A549 (cell line): ENCODE results near the gene KRTCAP2. TPM values are rescaled to one million over a fixed set of nuclear protein-coding genes. Genes with fewer than 3 reads are reported as not detected.
A peak's percentile ranks its signal among the peaks of the same experiment; 100 is the strongest.

Experiments
- ATAC-seq, 2 experiments: fragments of 200-7000 bp in 1 of 2; fragments of >200 bp in 1 of 2; cut with Nextera tagmentation in 1 of 2; cut with Tn5 transposase in 1 of 2; 3 replicates each; pipeline versions ENCODE4 v1.8.0 to v1.9.1; 2018 to 2020; ENCODE audit warnings: mild to moderate bottlenecking in 1 of 2, moderate library complexity in 1 of 2
- CTCF ChIA-PET: fragments of 300-600 bp; sonication (Branson Sonifier 250); formaldehyde crosslinking; extraction: SDS; loops from one replicate; lab custom pipeline; 2021; ENCODE audit warnings: antibody characterized with exemption, inconsistent platforms; lab: Yijun Ruan, JAX
- POLR2A ChIA-PET: fragments of 350-600 bp; formaldehyde crosslinking; extraction: SDS; loops from one replicate; lab custom pipeline; 2021; ENCODE audit warnings: antibody characterized with exemption, inconsistent platforms; lab: Yijun Ruan, JAX
- DNase-seq, 2 experiments: peaks; one replicate each; pipeline versions ENCODE4 v3.0.0 to v3.0.0-alpha.2; 2011 to 2016; ENCODE audit warnings: low read depth in 1 of 2, low spot score in 1 of 2
- FAIRE-seq: peaks from 2 replicates; lab custom pipeline; 2011; peaks lifted over from hg19 to GRCh38; lab: Jason Lieb, UNC
- H3K27ac ChIP-seq, 2 experiments: fragments of >200 bp; sonication (Bioruptor Twin); formaldehyde crosslinking; 3 replicates each; pipeline ENCODE4 v1.5.1; 2016 to 2017
- H3K4me1 ChIP-seq: fragments of >200 bp; sonication (Bioruptor Twin); formaldehyde crosslinking; 3 replicates; pipeline ENCODE4 v1.6.1; 2016
- H3K4me2 ChIP-seq: fragments of >200 bp; sonication (Bioruptor Twin); formaldehyde crosslinking; 3 replicates; pipeline ENCODE4 v1.6.1; 2016
- H3K4me3 ChIP-seq: fragments of >200 bp; sonication (Bioruptor Twin); formaldehyde crosslinking; 3 replicates; pipeline ENCODE4 v1.5.1; 2016
- H3K9me3 ChIP-seq: fragments of >200 bp; sonication (Bioruptor Twin); formaldehyde crosslinking; 3 replicates; pipeline ENCODE4 v1.6.1; 2016
- BHLHE40 ChIP-seq: IDR thresholded peaks from 2 replicates; pipeline ENCODE4 v1.6.1; 2012; ENCODE audit warnings: low read depth, low read length, inconsistent platforms
- CHD2 ChIP-seq: fragments of 150-350 bp; IDR thresholded peaks from 2 replicates; pipeline ENCODE4 v1.6.1; 2014; ENCODE audit warnings: low read length; ENCODE audit not compliant: partially characterized antibody
- HDAC2 ChIP-seq: fragments of 200-600 bp; sonication (generic); IDR thresholded peaks from 2 replicates; pipeline ENCODE4 v1.6.1; 2016
- HOXB13 ChIP-seq: fragments of 250-450 bp; sonication (Bioruptor Pico); IDR thresholded peaks from 2 replicates; pipeline ENCODE4 v1.5.0; 2020; ENCODE audit warnings: low read depth, mild to moderate bottlenecking, moderate library complexity
- HOXB5 ChIP-seq: fragments of 250-450 bp; sonication (Bioruptor Pico); IDR thresholded peaks from 2 replicates; pipeline ENCODE4 v1.5.0; 2020; ENCODE audit warnings: mild to moderate bottlenecking, moderate library complexity
- JUN ChIP-seq, 2 experiments: fragments of >200 bp; sonication (Bioruptor Twin); formaldehyde crosslinking; IDR thresholded peaks; 2 replicates in 1 of 2; 3 replicates in 1 of 2; pipeline ENCODE4 v1.6.1; 2016 to 2017
- MAFK ChIP-seq: fragments of 450-650 bp; IDR thresholded peaks from 2 replicates; pipeline ENCODE4 v1.6.1; 2014; ENCODE audit not compliant: partially characterized antibody
- PBX3 ChIP-seq: IDR thresholded peaks from 2 replicates; pipeline ENCODE4 v1.6.1; 2012
- POLR2AphosphoS2 ChIP-seq: conservative IDR thresholded peaks from 2 replicates; pipeline ENCODE4 v1.6.1; 2012; ENCODE audit warnings: low read length, improper control_type of control experiment, inconsistent platforms
- RAD21 ChIP-seq, 2 experiments: fragments of >200 bp in 1 of 2; sonication (Bioruptor Twin) in 1 of 2; formaldehyde crosslinking in 1 of 2; IDR thresholded peaks in 1 of 2; conservative IDR thresholded peaks in 1 of 2; 2 replicates in 1 of 2; 3 replicates in 1 of 2; pipeline ENCODE4 v1.6.1; 2012 to 2018; ENCODE audit warnings: inconsistent platforms in 1 of 2
- RARB ChIP-seq: fragments of 250-450 bp; sonication (Bioruptor Pico); IDR thresholded peaks from 2 replicates; pipeline ENCODE4 v1.8.0; 2021; ENCODE audit warnings: mild to moderate bottlenecking, moderate library complexity
- REST ChIP-seq: fragments of 200-600 bp; sonication (generic); IDR thresholded peaks from 2 replicates; pipeline ENCODE4 v1.6.1; 2016; ENCODE audit warnings: antibody characterized with exemption, mild to moderate bottlenecking, moderate library complexity
- RNF2 ChIP-seq: fragments of 200-600 bp; sonication (generic); IDR thresholded peaks from 2 replicates; pipeline ENCODE4 v1.6.1; 2016; ENCODE audit warnings: low read depth, mild to moderate bottlenecking, antibody characterized with exemption, moderate library complexity, borderline replicate concordance
- TFCP2L1 ChIP-seq: fragments of 250-450 bp; sonication (Bioruptor Pico); IDR thresholded peaks from 2 replicates; pipeline ENCODE4 v1.5.0; 2021; ENCODE audit warnings: mild to moderate bottlenecking
- TP53 ChIP-seq: fragments of 250-450 bp; sonication (Bioruptor Pico); IDR thresholded peaks from 2 replicates; pipeline ENCODE4 v1.5.0; 2021; ENCODE audit warnings: mild to moderate bottlenecking, moderate library complexity
- ZC3H11A ChIP-seq: fragments of 450-650 bp; IDR thresholded peaks from 2 replicates; pipeline ENCODE4 v1.6.1; 2014; ENCODE audit warnings: antibody characterized with exemption, mild to moderate bottlenecking
- ZSCAN20 ChIP-seq: fragments of 250-450 bp; sonication (Bioruptor Pico); IDR thresholded peaks from 2 replicates; pipeline ENCODE4 v1.8.0; 2022; ENCODE audit warnings: mild to moderate bottlenecking, moderate library complexity
- WGBS: methylation state at CpG from one replicate; pipeline ENCODE4 v1.1.6; 2017; ENCODE audit errors: missing lambda C conversion rate; 5-methylcytosine and 5-hydroxymethylcytosine counted together
- polyA plus RNA-seq, 4 experiments: library from polyadenylated mRNA; depleted of rRNA in 3 of 4; stranded (reverse); fragments of >200 nt; fragmentation: RNase III in 1 of 4; extraction: RNeasy Plus Mini Kit Qiagen cat#74134 plus additional on column Dnase treatment in 1 of 4; gene quantifications; 2 replicates in 3 of 4; 3 replicates in 1 of 4; pipeline ENCODE4 v1.2.3, GENCODE V29; 2011 to 2017
- TF ChIP-seq, protein P1 (sequence below): fragments of 450-650 bp; IDR thresholded peaks from 2 replicates; pipeline ENCODE4 v1.6.1; 2014; ENCODE audit warnings: antibody characterized with exemption
- TF ChIP-seq, protein P2 (sequence below): fragments of >200 bp; sonication (Bioruptor Twin); formaldehyde crosslinking; IDR thresholded peaks from 3 replicates; pipeline ENCODE4 v1.6.1; 2016

KRTCAP2 gene
- polyA plus RNA-seq, 2 of the 4 experiments (the other 2 are of a cell fraction): 154 to 217 TPM

- ChIA-PET POLR2A (no interaction called here), CTCF (interaction anchor here (1.2 to 19.7 kb wide), 5 partner anchors 28 to 61 kb away, joined by 5 to 309 read pairs (median 91); no protein-coding TSS in a partner anchor)
- no peaks in the 10 kb centered on the region for H3K9me3 ChIP-seq
- H3K27ac ChIP-seq: peak overlapping the region in 1 of 2 experiments; percentile 90; a peak in 3 of 6 replicates
- no peak overlapping the region for H3K4me2 ChIP-seq
- no peak overlapping the region for H3K4me3 ChIP-seq
- H3K4me1 ChIP-seq: peaks cover 36% of the 10 kb centered on the region
- TF ChIP-seq ZSCAN20 (no peak), ZC3H11A (no peak), POLR2AphosphoS2 (no peak)
- TF ChIP-seq, protein P1, sequence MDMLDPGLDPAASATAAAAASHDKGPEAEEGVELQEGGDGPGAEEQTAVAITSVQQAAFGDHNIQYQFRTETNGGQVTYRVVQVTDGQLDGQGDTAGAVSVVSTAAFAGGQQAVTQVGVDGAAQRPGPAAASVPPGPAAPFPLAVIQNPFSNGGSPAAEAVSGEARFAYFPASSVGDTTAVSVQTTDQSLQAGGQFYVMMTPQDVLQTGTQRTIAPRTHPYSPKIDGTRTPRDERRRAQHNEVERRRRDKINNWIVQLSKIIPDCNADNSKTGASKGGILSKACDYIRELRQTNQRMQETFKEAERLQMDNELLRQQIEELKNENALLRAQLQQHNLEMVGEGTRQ: no peak
- 74% methylated on average over 2 of the region's 2 CpGs for WGBS
- no peak for FAIRE-seq
- no peak for DNase-seq
- ATAC-seq: no peak
These were observed 50.8 kb downstream of the KRTCAP2 start for GRCh38 chr1:155122308-155122707.

- ATAC-seq: no peak
- Histone ChIP-seq H3K4me1 (peaks cover 30% of the 10 kb centered on the region), H3K27ac (peak overlapping the region in 1 of 2 experiments; percentile 49; a peak in 1 of 6 replicates), H3K4me3 (no peak overlapping the region), H3K4me2 (no peak overlapping the region), H3K9me3 (no peaks in the 10 kb centered on the region)
- FAIRE-seq: no peak
- no peak for TF ChIP-seq HDAC2
- TF ChIP-seq TFCP2L1 (CRISPR knock-in tag): no peak
- TF ChIP-seq JUN (IDR thresholded peaks at IDR 0.05): no peak
- no peak for TF ChIP-seq RARB
- no peak for TF ChIP-seq HOXB13
- no peak for TF ChIP-seq MAFK
- TF ChIP-seq REST: no peak
- no peak for TF ChIP-seq TP53 (CRISPR knock-in tag)
- no peak for TF ChIP-seq RNF2
- TF ChIP-seq, protein P2, sequence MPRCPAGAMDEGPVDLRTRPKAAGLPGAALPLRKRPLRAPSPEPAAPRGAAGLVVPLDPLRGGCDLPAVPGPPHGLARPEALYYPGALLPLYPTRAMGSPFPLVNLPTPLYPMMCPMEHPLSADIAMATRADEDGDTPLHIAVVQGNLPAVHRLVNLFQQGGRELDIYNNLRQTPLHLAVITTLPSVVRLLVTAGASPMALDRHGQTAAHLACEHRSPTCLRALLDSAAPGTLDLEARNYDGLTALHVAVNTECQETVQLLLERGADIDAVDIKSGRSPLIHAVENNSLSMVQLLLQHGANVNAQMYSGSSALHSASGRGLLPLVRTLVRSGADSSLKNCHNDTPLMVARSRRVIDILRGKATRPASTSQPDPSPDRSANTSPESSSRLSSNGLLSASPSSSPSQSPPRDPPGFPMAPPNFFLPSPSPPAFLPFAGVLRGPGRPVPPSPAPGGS: no peak
- TF ChIP-seq BHLHE40: no peak
- no peak for TF ChIP-seq HOXB5 (CRISPR knock-in tag)
- no peak for TF ChIP-seq CHD2
- no peak for TF ChIP-seq RAD21 (conservative IDR thresholded peaks at IDR 0.05 in 1 of 2, IDR thresholded peaks at IDR 0.05 in 1 of 2)
- TF ChIP-seq PBX3: no peak
- ChIA-PET CTCF (interaction anchor here (0.9 to 19.7 kb wide), 9 partner anchors 8 to 54 kb away, joined by 3 to 309 read pairs (median 4); no protein-coding TSS in a partner anchor), POLR2A (no interaction called here)
- 89% methylated on average over 2 of the region's 2 CpGs for WGBS
- DNase-seq: no peak
These were observed 51.9 kb downstream of the KRTCAP2 start for GRCh38 chr1:155121249-155121648.
